ENCODE results near the gene SNX20. TPM values are rescaled to one million over a fixed set of nuclear protein-coding genes. Genes with fewer than 3 reads are reported as not detected.

The SNX20 gene
- total and polyA plus RNA-seq, 10 of the 15 experiments (the other 5 are each of a cell fraction or from before 2014, with no cell fraction given) = 4.6 to 30.8 (median 21.9) TPM

GRCh38 chr16:50696126-50696525 is 15.0 kb upstream of the SNX20 start (continued):
- no peak for TF ChIP-seq SIX5 (IDR thresholded peaks at IDR 0.05; ENCODE audit: low read depth, low read length, severe bottlenecking)
- TF ChIP-seq SMARCA5 (IDR thresholded peaks at IDR 0.05) = no peak
- TF ChIP-seq SMC3 (IDR thresholded peaks at IDR 0.05; ENCODE audit: borderline replicate concordance, low read length) = no peak
- no peak for TF ChIP-seq RCOR1 (conservative IDR thresholded peaks at IDR 0.05; ENCODE audit: low read depth, low read length)
- no peak for TF ChIP-seq ZZZ3 (IDR thresholded peaks at IDR 0.05; ENCODE audit: control insufficient read depth, insufficient read length, low read depth)
- no peak for TF ChIP-seq BRCA1 (IDR thresholded peaks at IDR 0.05; ENCODE audit: low read depth, low read length)
- peak; percentile 82; the same call in 1 of the 2 replicates for TF ChIP-seq MTA3 (IDR thresholded peaks at IDR 0.05; ENCODE audit: borderline replicate concordance, low read length)
- no peak for TF ChIP-seq NFYA (IDR thresholded peaks at IDR 0.05; ENCODE audit: borderline replicate concordance, low read depth, low read length)
- TF ChIP-seq BMI1 (IDR thresholded peaks at IDR 0.05; ENCODE audit: borderline replicate concordance) = no peak
- no peak for TF ChIP-seq SUZ12 (IDR thresholded peaks at IDR 0.05; ENCODE audit: unreplicated experiment)
- TF ChIP-seq NR2C1 (IDR thresholded peaks at IDR 0.05) = no peak; the same call in 1 of the 2 replicates
- TF ChIP-seq LARP7 (IDR thresholded peaks at IDR 0.05) = peak; percentile 36; the same call in 1 of the 2 replicates
- TF ChIP-seq YBX1 (IDR thresholded peaks at IDR 0.05) = no peak
- peak; percentile 73; the same call in 1 of the 2 replicates for TF ChIP-seq SPI1 (IDR thresholded peaks at IDR 0.05; ENCODE audit: borderline replicate concordance, insufficient read depth, low read depth, low read length)
- no peak for TF ChIP-seq STAT3 (IDR thresholded peaks at IDR 0.05; ENCODE audit: low read depth, low read length)
- no peak for TF ChIP-seq HDGF (IDR thresholded peaks at IDR 0.05)
- no peak for TF ChIP-seq EZH2 (IDR thresholded peaks at IDR 0.05; ENCODE audit: borderline replicate concordance, control insufficient read depth, low read depth, low read length)
- TF ChIP-seq ASH2L (IDR thresholded peaks at IDR 0.05; ENCODE audit: borderline replicate concordance, low read depth) = no peak
- no peak for TF ChIP-seq KLF5 (IDR thresholded peaks at IDR 0.05; ENCODE audit: partially characterized antibody)
- TF ChIP-seq POLR2AphosphoS5 (IDR thresholded peaks at IDR 0.05; ENCODE audit: low read length) = no peak
- no peak for TF ChIP-seq CUX1 (IDR thresholded peaks at IDR 0.05; ENCODE audit: insufficient replicate concordance, low read depth, low read length)
- TF ChIP-seq ZSCAN29 (IDR thresholded peaks at IDR 0.05) = no peak
- TF ChIP-seq, protein P1, sequence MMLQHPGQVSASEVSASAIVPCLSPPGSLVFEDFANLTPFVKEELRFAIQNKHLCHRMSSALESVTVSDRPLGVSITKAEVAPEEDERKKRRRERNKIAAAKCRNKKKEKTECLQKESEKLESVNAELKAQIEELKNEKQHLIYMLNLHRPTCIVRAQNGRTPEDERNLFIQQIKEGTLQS (IDR thresholded peaks at IDR 0.05; ENCODE audit: borderline replicate concordance, extremely low read depth, low read depth, low read length) = no peak
- TF ChIP-seq FOS (IDR thresholded peaks at IDR 0.05; ENCODE audit: borderline replicate concordance, extremely low read depth, insufficient read length) = no peak
- TF ChIP-seq BACH1 (IDR thresholded peaks at IDR 0.05; ENCODE audit: borderline replicate concordance) = peak; percentile 11; the same call in 1 of the 2 replicates
- TF ChIP-seq TCF3 (IDR thresholded peaks at IDR 0.05; ENCODE audit: borderline replicate concordance, insufficient read depth, low read depth, low read length) = no peak
- TF ChIP-seq STAT1 (conservative IDR thresholded peaks at IDR 0.05) = no peak

Data from GM12878 (cell line).